A673 (cell line): Measurements from ENCODE around the gene HERPUD2. TPM values are rescaled to one million over a fixed set of nuclear protein-coding genes. Genes with fewer than 3 reads are reported as not detected.

Experiments used
- BruUV-seq: library from RNA; stranded (reverse); fragments of 400-500 nt; replicated peaks from 2 replicates; lab custom pipeline; 2021; lab: Mats Ljungman, UMichigan
- CTCF ChIA-PET: fragments of 300-600 bp; sonication (Branson Sonifier 250); formaldehyde crosslinking; loops from one replicate; lab custom pipeline; 2022; ENCODE audit warnings: antibody characterized with exemption; lab: Charles Lee
- POLR2A ChIA-PET: fragments of 300-600 bp; sonication (Branson Sonifier 250); formaldehyde crosslinking; loops from one replicate; lab custom pipeline; 2022; ENCODE audit warnings: antibody characterized with exemption; ENCODE audit not compliant: low non-redundant PET; lab: Charles Lee
- DNase-seq: peaks from one replicate; pipeline ENCODE4 v3.0.0-alpha.2; 2015; ENCODE audit warnings: low spot score
- H3K27ac ChIP-seq: fragments of 200-600 bp; sonication (generic); 2 replicates; pipeline ENCODE4 v1.5.1; 2016; ENCODE audit warnings: mixed run types, low read depth, mild to moderate bottlenecking, mixed read lengths, antibody characterized with exemption, low read length; ENCODE audit not compliant: poor library complexity, severe bottlenecking
- H3K27me3 ChIP-seq: fragments of 200-600 bp; sonication (generic); replicated peaks from 2 replicates; pipeline ENCODE4 v1.6.1; 2017; ENCODE audit warnings: mixed run types, low read depth, mild to moderate bottlenecking, mixed read lengths, antibody characterized with exemption, low read length; ENCODE audit not compliant: insufficient read depth, poor library complexity
- H3K36me3 ChIP-seq: fragments of 200-600 bp; sonication (generic); 2 replicates; pipeline ENCODE4 v1.6.1; 2016; ENCODE audit warnings: mixed run types, mild to moderate bottlenecking, mixed read lengths, antibody characterized with exemption, low read length; ENCODE audit not compliant: insufficient read depth, poor library complexity, severe bottlenecking
- H3K4me1 ChIP-seq: fragments of 200-600 bp; sonication (generic); 2 replicates; pipeline ENCODE4 v1.6.1; 2017; ENCODE audit warnings: mixed run types, mild to moderate bottlenecking, mixed read lengths, antibody characterized with exemption, low read length; ENCODE audit not compliant: insufficient read depth, poor library complexity, severe bottlenecking
- H3K4me3 ChIP-seq: fragments of 200-600 bp; sonication (generic); 2 replicates; pipeline ENCODE4 v1.5.1; 2016; ENCODE audit warnings: low read depth, mixed run types, mild to moderate bottlenecking, mixed read lengths, low read length; ENCODE audit not compliant: poor library complexity, severe bottlenecking
- H3K9me3 ChIP-seq: fragments of 200-600 bp; sonication (generic); 2 replicates; pipeline ENCODE4 v1.6.1; 2016; ENCODE audit warnings: mixed run types, low read depth, mild to moderate bottlenecking, mixed read lengths, antibody characterized with exemption, low read length; ENCODE audit not compliant: poor library complexity, severe bottlenecking
- CTCF ChIP-seq: fragments of 300-800, 200-600 bp; sonication (generic); conservative IDR thresholded peaks from 2 replicates; pipeline ENCODE4 v1.5.1; 2017; ENCODE audit warnings: low read depth, mild to moderate bottlenecking, antibody characterized with exemption, low read length, moderate library complexity, mixed read lengths
- EZH2 ChIP-seq: fragments of 200-600 bp; sonication (generic); IDR thresholded peaks from 2 replicates; pipeline ENCODE4 v1.6.1; 2017; ENCODE audit warnings: borderline replicate concordance, low read depth, mild to moderate bottlenecking, mixed read lengths, antibody characterized with exemption, low read length; ENCODE audit not compliant: poor library complexity, severe bottlenecking
- intact Hi-C: fragments of 100-400 bp; cut with micrococcal nuclease; formaldehyde crosslinking; loops from one replicate; pipeline ENCODE4 v1.10.0; 2022; ENCODE audit not compliant: unreplicated experiment
- total RNA-seq: library from RNA; stranded (reverse); gene quantifications from 2 replicates; pipeline ENCODE4 v1.2.3, GENCODE V29; 2021

Gene HERPUD2
- total RNA-seq, 1 experiment from 2014 or later, result 23.3 TPM

DNA sequence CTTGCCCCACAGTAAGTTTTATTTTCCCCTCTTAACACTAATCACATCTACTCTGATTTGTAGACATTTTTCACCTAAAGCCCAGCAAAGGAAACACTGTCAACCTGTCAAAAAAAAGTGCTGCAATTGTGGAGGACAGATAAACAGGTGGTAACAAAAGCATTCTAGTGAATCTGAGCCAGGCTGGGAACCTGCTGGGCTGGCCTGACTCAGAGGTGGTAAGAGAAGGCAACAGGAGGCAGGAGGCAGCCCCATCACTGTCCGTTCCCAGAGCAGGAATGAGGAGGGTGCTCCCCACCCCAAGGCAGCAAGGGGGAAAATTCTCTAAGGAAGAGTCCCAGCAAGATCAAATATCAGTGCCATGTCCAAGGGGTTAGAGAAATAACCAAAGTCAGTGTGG is 19.5 kb upstream of the HERPUD2 start:
- intact Hi-C loops, result no loop called here
- Histone ChIP-seq H3K27me3 (no peaks in the 10 kb centered on the region), H3K4me3 (no peak overlapping the region), H3K27ac (no peak overlapping the region), H3K4me1 (peaks cover 31% of the 10 kb centered on the region), H3K9me3 (no peaks in the 10 kb centered on the region), H3K36me3 (no peaks in the 10 kb centered on the region)
- TF ChIP-seq EZH2 (no peak), CTCF (no peak)
- CTCF ChIA-PET, result no interaction called here
- POLR2A ChIA-PET, result no interaction called here
- BruUV-seq, result no TSS peak
- no peak for DNase-seq

DNA sequence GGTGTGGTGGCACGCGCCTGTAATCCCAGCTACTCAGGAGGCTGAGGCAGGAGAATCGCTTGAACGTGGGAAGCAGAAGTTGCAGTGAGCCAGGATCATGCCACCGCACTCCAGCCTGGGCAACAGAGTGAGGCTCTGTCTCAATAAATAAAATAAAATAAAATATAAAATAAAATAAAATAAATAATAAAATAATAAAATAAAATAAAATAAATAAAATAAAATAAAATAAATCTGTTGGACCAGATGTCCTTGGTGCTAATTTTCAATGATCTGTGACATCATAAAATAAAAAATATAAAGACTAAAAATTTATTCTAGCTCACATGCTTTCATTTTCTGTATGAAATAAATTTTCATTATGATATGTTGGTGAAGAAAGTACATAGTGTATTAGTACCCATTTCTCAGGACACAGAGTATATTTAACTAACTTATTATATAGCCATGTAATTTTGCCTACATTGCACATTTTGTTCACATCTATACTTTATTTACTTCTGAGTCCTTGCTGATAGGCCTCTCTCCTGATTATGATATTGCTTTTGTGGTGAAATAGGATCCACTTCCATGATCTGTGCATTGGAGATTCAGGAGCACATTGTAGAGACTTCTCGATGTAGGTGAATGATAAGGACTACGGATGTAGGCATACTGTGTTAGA is 17.8 kb upstream of the HERPUD2 start:
- ChIA-PET POLR2A (no interaction called here), CTCF (no interaction called here)
- Histone ChIP-seq H3K36me3 (no peaks in the 10 kb centered on the region), H3K27me3 (no peaks in the 10 kb centered on the region), H3K4me1 (peaks cover 35% of the 10 kb centered on the region), H3K4me3 (no peak overlapping the region), H3K27ac (no peak overlapping the region), H3K9me3 (no peaks in the 10 kb centered on the region)
- BruUV-seq, result no TSS peak
- DNase-seq, result no peak
- intact Hi-C loops, result no loop called here
- TF ChIP-seq CTCF (no peak), EZH2 (no peak)

- ChIA-PET CTCF (no interaction called here), POLR2A (no interaction called here)
Observed at GRCh38 chr7:35707422-35707821, 12.5 kb upstream of the HERPUD2 start.

More at GRCh38 chr7:35707422-35707821, 12.5 kb upstream of the HERPUD2 start:
- Histone ChIP-seq H3K27me3 (no peaks in the 10 kb centered on the region), H3K36me3 (no peaks in the 10 kb centered on the region), H3K27ac (no peak overlapping the region), H3K4me1 (peaks cover 28% of the 10 kb centered on the region), H3K4me3 (no peak overlapping the region), H3K9me3 (no peaks in the 10 kb centered on the region)
- intact Hi-C loops, result no loop called here
- BruUV-seq, result no TSS peak
- no peak for DNase-seq
- no peak for TF ChIP-seq EZH2
- no peak for TF ChIP-seq CTCF
